Measurements from ENCODE around the gene FOXE3.
"Not testable (repeated sequence)": the region's sequence is repeated elsewhere in the genome, so short reads cannot be mapped to it uniquely, and the experiment has no call there.

FOXE3 gene

DNA sequence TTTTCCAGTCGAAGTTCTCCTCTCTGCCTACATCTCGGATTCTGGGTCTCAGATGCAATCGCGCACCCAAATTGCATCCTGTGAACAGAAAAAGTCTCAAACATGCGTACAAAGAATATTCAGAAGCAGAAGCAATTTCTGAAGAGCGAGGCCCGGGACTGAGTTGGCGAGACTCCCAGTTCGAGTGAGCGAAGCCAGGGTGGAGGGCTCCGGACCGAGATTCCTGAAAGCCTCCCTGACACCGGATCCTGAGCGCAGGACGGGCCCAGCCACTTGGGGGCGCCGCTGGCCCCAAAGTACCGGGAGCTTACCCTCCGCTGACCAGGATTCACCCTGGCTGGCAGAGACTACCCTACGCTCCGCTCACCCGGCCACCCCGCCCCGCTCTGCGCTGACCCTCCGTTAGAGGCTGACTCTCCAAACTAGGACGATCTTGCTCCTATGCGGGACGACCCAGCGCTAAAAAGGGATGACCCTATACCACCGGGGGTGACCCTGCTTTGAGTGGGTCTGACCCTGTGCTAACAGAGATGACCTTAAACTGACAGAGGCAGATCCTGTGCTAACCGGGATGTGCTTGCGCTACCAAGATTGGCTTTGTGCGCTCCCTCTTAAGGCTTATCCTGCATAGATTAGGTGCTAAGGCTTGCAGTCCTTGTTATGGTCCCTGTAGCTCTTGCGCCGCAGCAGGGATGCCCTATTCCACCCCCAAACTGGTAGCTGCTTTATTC is 33.9 kb downstream of the FOXE3 start:
- DNase-seq (ENCODE audit: low spot score), result no peak

DNA sequence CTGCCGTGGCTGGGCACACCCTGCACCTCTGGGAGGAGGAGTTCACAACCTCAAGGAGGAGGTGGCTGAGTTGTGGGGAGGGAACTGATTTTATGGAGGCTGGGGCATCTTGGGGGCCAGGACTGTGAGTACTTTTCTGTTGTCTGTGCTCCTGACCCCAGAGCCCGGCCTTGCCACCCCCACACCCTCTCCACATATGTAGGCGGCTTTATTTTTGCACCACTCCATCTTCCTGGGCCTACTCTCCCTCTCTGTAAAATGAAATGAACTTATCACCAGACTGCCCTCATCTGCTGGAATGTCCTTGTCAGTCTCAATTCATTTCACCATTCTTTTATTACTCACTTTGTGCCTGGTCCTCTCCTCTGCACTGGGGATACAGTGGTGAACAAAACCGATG is 34.5 kb downstream of the FOXE3 start:
- no peak for DNase-seq (ENCODE audit: low spot score)

DNA sequence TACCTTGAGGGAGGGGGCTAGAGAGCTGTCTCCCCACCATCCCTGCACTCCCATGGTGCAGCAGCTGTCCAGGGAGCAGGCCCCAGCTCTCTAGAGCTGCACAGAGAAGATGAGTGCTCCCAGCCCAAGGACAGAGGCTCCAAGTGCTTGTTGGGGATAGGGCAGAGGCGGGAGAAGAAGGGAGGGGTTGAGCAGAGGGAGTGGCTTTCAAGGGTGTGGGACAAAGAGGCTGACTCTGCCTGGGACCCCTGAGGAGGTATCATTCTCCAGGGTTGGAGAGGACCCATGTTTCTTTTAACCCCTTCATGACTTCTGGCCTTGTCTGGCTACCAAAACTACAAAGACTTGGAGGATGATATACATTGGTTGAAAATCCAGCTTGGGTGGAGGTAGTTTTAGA is 36.3 kb downstream of the FOXE3 start:
- DNase-seq (ENCODE audit: low spot score), result no peak

DNA sequence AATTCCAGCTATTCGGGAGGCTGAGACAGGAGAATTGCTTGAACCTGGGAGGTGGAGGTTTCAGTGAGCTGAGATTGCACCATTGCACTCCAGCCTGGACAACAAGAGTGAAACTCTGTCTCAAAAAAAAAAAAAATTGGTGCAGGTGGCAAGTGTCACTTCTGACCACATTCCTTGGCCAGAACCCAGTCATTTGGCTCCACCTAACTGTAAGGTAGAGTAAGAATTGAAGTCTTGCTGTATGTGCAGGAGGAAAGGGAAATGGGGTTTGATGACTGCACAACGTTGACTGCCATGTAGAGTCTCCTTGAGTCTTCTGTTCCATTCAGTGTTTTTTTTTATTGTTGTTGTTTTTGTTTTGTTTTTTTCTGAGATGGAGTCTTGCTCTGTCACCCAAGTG is 37.8 kb downstream of the FOXE3 start:
- not testable (repeated sequence) for DNase-seq (ENCODE audit: low spot score)

DNA sequence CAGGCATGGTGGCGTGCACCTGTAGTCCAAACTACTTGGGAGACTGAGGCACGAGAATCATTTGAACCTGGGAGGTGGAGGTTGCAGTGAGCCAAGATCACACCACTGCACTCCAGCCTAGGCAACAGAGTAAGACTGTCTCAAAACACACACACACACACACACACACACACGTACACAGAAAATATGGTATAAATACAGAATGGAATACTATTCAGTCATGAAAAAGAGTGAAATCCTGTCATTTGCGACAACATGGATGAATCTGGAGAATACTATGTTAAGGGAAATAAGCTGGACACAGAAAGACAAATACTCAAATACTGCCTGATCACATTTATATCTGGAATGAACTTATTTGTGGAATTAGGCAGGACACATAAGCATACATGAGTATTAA is 40.2 kb downstream of the FOXE3 start:
- no peak for DNase-seq (ENCODE audit: low spot score)

DNA sequence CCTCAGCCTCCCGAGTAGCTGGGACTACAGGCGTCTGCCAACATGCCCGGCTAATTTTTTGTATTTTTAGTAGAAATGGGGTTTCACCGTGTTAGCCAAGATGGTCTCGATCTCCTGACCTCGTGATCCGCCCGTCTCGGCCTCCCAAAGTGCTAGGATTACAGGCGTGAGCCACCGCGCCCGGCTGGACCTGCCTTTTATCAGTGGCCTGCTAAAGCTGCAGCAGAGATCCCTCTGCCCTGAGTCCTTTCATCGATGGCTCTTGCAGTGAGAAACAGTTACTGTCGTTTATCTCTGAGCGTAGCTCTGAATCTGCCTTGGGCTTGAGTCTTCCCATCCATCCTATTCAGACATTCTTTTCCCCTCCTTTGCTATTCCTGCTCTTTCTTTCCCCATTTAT is 41.5 kb downstream of the FOXE3 start:
- DNase-seq (ENCODE audit: low spot score), result not testable (repeated sequence)

DNA sequence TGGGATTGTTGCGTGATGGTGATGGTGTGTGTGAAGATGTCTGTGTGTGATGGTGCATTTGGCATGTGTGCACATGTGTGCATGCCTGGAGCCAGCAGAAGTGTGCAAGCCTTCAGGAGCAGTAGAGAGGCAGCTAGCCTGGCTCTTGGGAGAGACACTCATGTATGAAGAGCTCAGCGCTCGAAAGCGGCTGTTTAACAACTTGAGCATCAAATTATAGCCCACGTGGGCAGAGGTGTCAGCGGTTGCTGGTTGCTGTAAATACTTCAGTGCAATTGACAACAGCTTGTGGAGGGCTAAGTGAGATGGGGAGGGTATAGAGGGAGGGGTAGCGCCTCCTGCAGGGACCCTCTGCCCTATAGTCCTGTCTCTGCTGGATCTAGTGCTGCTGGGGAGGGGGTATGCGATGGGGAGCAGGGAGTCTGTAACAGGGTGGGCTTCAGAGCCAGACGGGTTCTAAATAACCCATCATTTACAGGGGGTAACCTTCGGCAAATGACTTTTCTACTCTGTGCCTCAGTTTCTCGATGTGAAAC is 43.2 kb downstream of the FOXE3 start:
- no peak for DNase-seq (ENCODE audit: low spot score)

DNA sequence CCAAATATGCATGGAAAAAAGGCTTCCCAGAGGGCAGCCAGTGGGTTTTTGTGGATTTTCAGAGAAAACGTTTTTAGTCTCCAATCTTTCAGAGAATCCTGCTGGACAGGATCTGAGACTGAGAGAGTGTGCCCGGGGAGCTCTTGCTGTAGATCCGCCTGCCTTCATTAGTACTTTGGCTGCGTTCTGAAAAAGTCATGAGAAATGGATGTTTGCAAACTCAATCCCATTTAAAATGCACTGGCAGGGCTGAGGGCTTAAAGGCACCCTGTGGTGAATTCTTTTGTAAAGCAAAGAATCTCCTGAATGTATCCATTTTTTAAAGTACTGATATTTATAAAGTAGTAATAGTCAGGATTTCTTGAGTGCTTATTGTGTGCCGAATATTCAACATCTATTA is 44.0 kb downstream of the FOXE3 start:
- DNase-seq (ENCODE audit: low spot score), result no peak

DNA sequence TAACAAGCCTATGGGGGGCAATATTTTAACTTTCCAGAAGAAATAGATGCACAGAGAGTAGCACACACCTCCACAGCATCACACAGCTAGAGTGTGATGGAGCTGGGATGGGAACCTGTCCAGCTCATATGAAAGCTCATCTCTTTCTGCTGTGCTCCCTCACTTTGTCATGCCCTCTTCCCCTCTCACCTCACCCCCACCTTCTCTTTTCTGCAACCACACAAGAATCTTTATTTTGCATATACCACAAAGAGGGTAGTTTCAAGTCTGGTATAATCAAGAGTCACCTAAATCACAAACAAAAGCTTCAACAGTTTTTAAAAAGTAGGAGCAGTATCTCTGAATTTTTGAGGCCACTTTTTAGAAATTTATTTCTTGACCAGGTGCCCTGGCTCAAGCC is 44.4 kb downstream of the FOXE3 start:
- no peak for DNase-seq (ENCODE audit: low spot score)

DNA sequence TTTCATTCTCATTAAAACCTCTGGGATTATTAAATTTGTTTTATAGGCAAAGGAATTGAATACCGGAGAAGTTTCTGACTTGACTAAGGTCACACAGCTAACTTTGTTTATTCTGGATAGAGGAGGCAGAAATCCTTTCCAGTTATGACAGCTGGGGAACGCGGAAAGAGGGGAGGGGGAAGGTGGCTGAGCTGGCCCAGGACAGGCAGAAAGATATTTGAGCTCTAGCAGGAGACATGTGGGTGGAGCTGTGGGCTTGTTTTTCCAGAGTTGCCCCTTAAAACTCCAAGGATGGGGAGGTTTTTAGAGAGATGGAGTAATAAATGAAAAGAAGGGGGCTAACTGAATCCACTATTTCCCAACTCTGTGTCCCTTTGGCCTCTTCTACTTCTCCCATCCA is 49.5 kb downstream of the FOXE3 start:
- no peak for DNase-seq (ENCODE audit: low spot score)
